OCI-LY7 (cell line): ENCODE measurements around the gene POLR2F.

Experiments
- CTCF ChIP-seq: fragments of 200-600 bp; sonication (generic); conservative IDR thresholded peaks from 2 replicates; pipeline ENCODE4 v1.5.1; 2014; ENCODE audit warnings: mild to moderate bottlenecking, antibody characterized with exemption, low read length, moderate library complexity, mixed read lengths
- EZH2phosphoT487 ChIP-seq: fragments of 200-600 bp; sonication (generic); IDR thresholded peaks from 2 replicates; pipeline ENCODE4 v1.6.1; 2018; ENCODE audit warnings: low read depth, borderline replicate concordance, mild to moderate bottlenecking, mixed run types, antibody characterized with exemption, low read length, moderate library complexity, mixed read lengths

GRCh38 chr22:37975153-37975552 is 21.7 kb downstream of the POLR2F start:
- no peak for TF ChIP-seq CTCF
- no peak for TF ChIP-seq EZH2phosphoT487
